ENCODE measurements around the gene EDN1. TPM values are rescaled to one million over a fixed set of nuclear protein-coding genes. Genes with fewer than 3 reads are reported as not detected.

Gene EDN1
- total RNA-seq, 1 experiment from 2014 or later: 15.1 TPM

- POLR2A ChIA-PET: interaction anchor here (0.8 kb wide), 1 partner anchor 20 kb away, joined by 7 read pairs; no protein-coding TSS in a partner anchor
- Histone ChIP-seq H3K4me1 (ENCODE audit: control insufficient read depth, insufficient read depth, low read length) (peaks cover 33% of the 10 kb centered on the region), H3K27ac (ENCODE audit: low read length) (peak overlapping the region; percentile 98), H3K27me3 (ENCODE audit: control insufficient read depth, insufficient read depth, low read length) (no peaks in the 10 kb centered on the region), H3K36me3 (ENCODE audit: control insufficient read depth, insufficient read depth, low read length) (no peaks in the 10 kb centered on the region), H3K9me3 (ENCODE audit: control insufficient read depth, insufficient read depth, low read depth, low read length) (no peaks in the 10 kb centered on the region), H3K4me3 (ENCODE audit: low read depth in 2 of 2, low read length in 2 of 2) (no peak overlapping the region)
- in situ Hi-C loops (cut with HindIII; ENCODE audit: low pct_unique_long_range_greater_than_20kb, low sequenced_read_pairs): no loop called here
- ATAC-seq: no peak
- no peak for DNase-seq (ENCODE audit: low read depth, low spot score)
- no TSS peak for BruUV-seq (replicated peaks)
- TF ChIP-seq TCF7L2 (IDR thresholded peaks at IDR 0.05; ENCODE audit: low read depth, low read length) (no peak), CTCF (IDR thresholded peaks at IDR 0.05) (no peak), POLR2AphosphoS5 (IDR thresholded peaks at IDR 0.05; ENCODE audit: low read depth, low read length) (no peak), SIN3A (IDR thresholded peaks at IDR 0.05; ENCODE audit: borderline replicate concordance, insufficient read depth, low read depth, low read length) (no peak)
- TF ChIP-seq, protein P1, sequence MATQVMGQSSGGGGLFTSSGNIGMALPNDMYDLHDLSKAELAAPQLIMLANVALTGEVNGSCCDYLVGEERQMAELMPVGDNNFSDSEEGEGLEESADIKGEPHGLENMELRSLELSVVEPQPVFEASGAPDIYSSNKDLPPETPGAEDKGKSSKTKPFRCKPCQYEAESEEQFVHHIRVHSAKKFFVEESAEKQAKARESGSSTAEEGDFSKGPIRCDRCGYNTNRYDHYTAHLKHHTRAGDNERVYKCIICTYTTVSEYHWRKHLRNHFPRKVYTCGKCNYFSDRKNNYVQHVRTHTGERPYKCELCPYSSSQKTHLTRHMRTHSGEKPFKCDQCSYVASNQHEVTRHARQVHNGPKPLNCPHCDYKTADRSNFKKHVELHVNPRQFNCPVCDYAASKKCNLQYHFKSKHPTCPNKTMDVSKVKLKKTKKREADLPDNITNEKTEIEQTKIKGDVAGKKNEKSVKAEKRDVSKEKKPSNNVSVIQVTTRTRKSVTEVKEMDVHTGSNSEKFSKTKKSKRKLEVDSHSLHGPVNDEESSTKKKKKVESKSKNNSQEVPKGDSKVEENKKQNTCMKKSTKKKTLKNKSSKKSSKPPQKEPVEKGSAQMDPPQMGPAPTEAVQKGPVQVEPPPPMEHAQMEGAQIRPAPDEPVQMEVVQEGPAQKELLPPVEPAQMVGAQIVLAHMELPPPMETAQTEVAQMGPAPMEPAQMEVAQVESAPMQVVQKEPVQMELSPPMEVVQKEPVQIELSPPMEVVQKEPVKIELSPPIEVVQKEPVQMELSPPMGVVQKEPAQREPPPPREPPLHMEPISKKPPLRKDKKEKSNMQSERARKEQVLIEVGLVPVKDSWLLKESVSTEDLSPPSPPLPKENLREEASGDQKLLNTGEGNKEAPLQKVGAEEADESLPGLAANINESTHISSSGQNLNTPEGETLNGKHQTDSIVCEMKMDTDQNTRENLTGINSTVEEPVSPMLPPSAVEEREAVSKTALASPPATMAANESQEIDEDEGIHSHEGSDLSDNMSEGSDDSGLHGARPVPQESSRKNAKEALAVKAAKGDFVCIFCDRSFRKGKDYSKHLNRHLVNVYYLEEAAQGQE (IDR thresholded peaks at IDR 0.05; ENCODE audit: insufficient read depth in 1 of 2, low read depth in 2 of 2, low read length in 1 of 2): no peak
- intact Hi-C loops (cut with micrococcal nuclease; ENCODE audit: unreplicated experiment): no loop called here
- CTCF ChIA-PET: no interaction called here
Observed at GRCh38 chr6:12334526-12335130, 44.5 kb downstream of the EDN1 start.

GRCh38 chr6:12335131-12335527, 45.0 kb downstream of the EDN1 start:
- in situ Hi-C loops (cut with HindIII; ENCODE audit: low pct_unique_long_range_greater_than_20kb, low sequenced_read_pairs) (no loop called here), intact Hi-C loops (cut with micrococcal nuclease; ENCODE audit: unreplicated experiment) (no loop called here)
- POLR2A ChIA-PET: no interaction called here
- Histone ChIP-seq H3K36me3 (ENCODE audit: control insufficient read depth, insufficient read depth, low read length) (no peaks in the 10 kb centered on the region), H3K27me3 (ENCODE audit: control insufficient read depth, insufficient read depth, low read length) (no peaks in the 10 kb centered on the region), H3K4me3 (ENCODE audit: low read depth in 2 of 2, low read length in 2 of 2) (no peak overlapping the region), H3K9me3 (ENCODE audit: control insufficient read depth, insufficient read depth, low read depth, low read length) (no peaks in the 10 kb centered on the region), H3K27ac (ENCODE audit: low read length) (peak overlapping the region; percentile 98), H3K4me1 (ENCODE audit: control insufficient read depth, insufficient read depth, low read length) (peaks cover 33% of the 10 kb centered on the region)
- CTCF ChIA-PET: interaction anchor here (0.9 kb wide), 1 partner anchor 48 kb away, joined by 3 read pairs; no protein-coding TSS in a partner anchor
- TF ChIP-seq SIN3A (IDR thresholded peaks at IDR 0.05; ENCODE audit: borderline replicate concordance, insufficient read depth, low read depth, low read length) (no peak), CTCF (IDR thresholded peaks at IDR 0.05) (no peak), TCF7L2 (IDR thresholded peaks at IDR 0.05; ENCODE audit: low read depth, low read length) (no peak), POLR2AphosphoS5 (IDR thresholded peaks at IDR 0.05; ENCODE audit: low read depth, low read length) (no peak)
- TF ChIP-seq, protein P1 (IDR thresholded peaks at IDR 0.05; ENCODE audit: insufficient read depth in 1 of 2, low read depth in 2 of 2, low read length in 1 of 2): no peak
- no peak for DNase-seq (ENCODE audit: low read depth, low spot score)
- ATAC-seq: no peak
- no TSS peak for BruUV-seq (replicated peaks)

Measured in Panc1 (cell line).